Activated CD4-positive, alpha-beta memory T cell treated with anti-CD3 and anti-CD28 coated beads for 36 hours (primary cell): ENCODE results near the gene ACVR1. TPM values are rescaled to one million over a fixed set of nuclear protein-coding genes. Genes with fewer than 3 reads are reported as not detected.
A peak's percentile ranks its signal among the peaks of the same experiment; 100 is the strongest.

ENCODE experiments used
- CTCF ChIA-PET: fragments of 350-600 bp; sonication (Branson Sonifier 250); formaldehyde crosslinking; loops from one replicate; lab custom pipeline; 2021; ENCODE audit warnings: antibody characterized with exemption, inconsistent platforms; lab: Charles Lee
- POLR2A ChIA-PET: fragments of 350-600 bp; sonication (Branson Sonifier 250); formaldehyde crosslinking; loops from one replicate; lab custom pipeline; 2021; ENCODE audit warnings: antibody characterized with exemption; lab: Charles Lee
- DNase-seq: peaks from one replicate; pipeline ENCODE4 v3.0.0-alpha.2; 2020
- H3K27ac Mint-ChIP-seq: one replicate; pipeline ENCODE4 v1.8.0; 2021; ENCODE audit warnings: mixed read lengths
- H3K27me3 Mint-ChIP-seq: one replicate; pipeline ENCODE4 v1.8.0; 2021; ENCODE audit warnings: mixed read lengths
- H3K36me3 Mint-ChIP-seq: one replicate; pipeline ENCODE4 v1.8.0; 2021; ENCODE audit warnings: mixed read lengths
- H3K4me1 Mint-ChIP-seq: one replicate; pipeline ENCODE4 v1.8.0; 2021; ENCODE audit warnings: low read depth, mixed read lengths
- H3K4me3 Mint-ChIP-seq: one replicate; pipeline ENCODE4 v1.8.0; 2021; ENCODE audit warnings: mild to moderate bottlenecking, mixed read lengths
- H3K9me3 Mint-ChIP-seq: one replicate; pipeline ENCODE4 v1.8.0; 2021; ENCODE audit warnings: mixed read lengths
- intact Hi-C: fragments of 100-400 bp; cut with micrococcal nuclease; formaldehyde crosslinking; loops from one replicate; pipeline ENCODE4 v1.15.1; 2023
- total RNA-seq, 2 experiments: library from RNA; stranded (reverse); gene quantifications; one replicate each; pipeline ENCODE4 v1.2.3, GENCODE V29; 2021

The ACVR1 gene
- total RNA-seq, 2 experiments from 2014 or later: 24.8 to 25.0 TPM

- H3K4me3 Mint-ChIP-seq: no peak overlapping the region
- H3K27ac Mint-ChIP-seq: no peak overlapping the region
- no peak for DNase-seq
- ChIA-PET POLR2A (no interaction called here), CTCF (interaction anchor here (1.0 to 1.1 kb wide), 2 partner anchors 89 to 485 kb away, joined by 3 to 7 read pairs; no protein-coding TSS in a partner anchor)
- no peaks in the 10 kb centered on the region for H3K9me3 Mint-ChIP-seq
- intact Hi-C loops: loop anchor here (10.0 kb wide), 1 partner anchor 483 kb away; no protein-coding TSS in a partner anchor
- no peaks in the 10 kb centered on the region for H3K27me3 Mint-ChIP-seq
- H3K36me3 Mint-ChIP-seq: no peaks in the 10 kb centered on the region
- peaks cover 43% of the 10 kb centered on the region for H3K4me1 Mint-ChIP-seq
Observed at GRCh38 chr2:157787364-157787938, 88.7 kb downstream of the ACVR1 start.

GRCh38 chr2:157786663-157787363, 89.3 kb downstream of the ACVR1 start:
- peaks cover 49% of the 10 kb centered on the region for H3K4me1 Mint-ChIP-seq
- no peaks in the 10 kb centered on the region for H3K27me3 Mint-ChIP-seq
- no peak for DNase-seq
- CTCF ChIA-PET: interaction anchor here (1.0 to 1.1 kb wide), 2 partner anchors 90 to 484 kb away, joined by 3 to 7 read pairs; no protein-coding TSS in a partner anchor
- no peaks in the 10 kb centered on the region for H3K36me3 Mint-ChIP-seq
- H3K4me3 Mint-ChIP-seq: no peak overlapping the region
- no peak overlapping the region for H3K27ac Mint-ChIP-seq
- intact Hi-C loops: loop anchor here (10.0 kb wide), 1 partner anchor 482 kb away; no protein-coding TSS in a partner anchor
- POLR2A ChIA-PET: no interaction called here
- H3K9me3 Mint-ChIP-seq: no peaks in the 10 kb centered on the region

- no peak for DNase-seq
- CTCF ChIA-PET: no interaction called here
- H3K4me1 Mint-ChIP-seq: peaks cover 55% of the 10 kb centered on the region
- no peaks in the 10 kb centered on the region for H3K9me3 Mint-ChIP-seq
- H3K4me3 Mint-ChIP-seq: no peak overlapping the region
- no peaks in the 10 kb centered on the region for H3K27me3 Mint-ChIP-seq
- H3K36me3 Mint-ChIP-seq: no peaks in the 10 kb centered on the region
- POLR2A ChIA-PET: no interaction called here
- intact Hi-C loops: loop anchor here (10.0 kb wide), 1 partner anchor 481 kb away; no protein-coding TSS in a partner anchor
- H3K27ac Mint-ChIP-seq: no peak overlapping the region
Observed at GRCh38 chr2:157785866-157786662, 90.1 kb downstream of the ACVR1 start.

- CTCF ChIA-PET: interaction anchor here (1.0 to 1.2 kb wide), 3 partner anchors 9 to 221 kb away, joined by 3 read pairs; no protein-coding TSS in a partner anchor
- intact Hi-C loops: loop anchor here (10.0 kb wide), 1 partner anchor 480 kb away; no protein-coding TSS in a partner anchor
- Mint-ChIP-seq H3K36me3 (peaks cover 3% of the 10 kb centered on the region), H3K27ac (no peak overlapping the region), H3K4me1 (peaks cover 54% of the 10 kb centered on the region), H3K4me3 (no peak overlapping the region), H3K27me3 (no peaks in the 10 kb centered on the region), H3K9me3 (no peaks in the 10 kb centered on the region)
- POLR2A ChIA-PET: no interaction called here
- DNase-seq: no peak
Observed at GRCh38 chr2:157785200-157785599, 90.9 kb downstream of the ACVR1 start.

- H3K27me3 Mint-ChIP-seq: no peaks in the 10 kb centered on the region
- no peak overlapping the region for H3K4me3 Mint-ChIP-seq
- CTCF ChIA-PET: interaction anchor here (1.0 to 1.2 kb wide), 3 partner anchors 10 to 221 kb away, joined by 3 read pairs; no protein-coding TSS in a partner anchor
- no peaks in the 10 kb centered on the region for H3K9me3 Mint-ChIP-seq
- intact Hi-C loops: loop anchor here (10.0 kb wide), 1 partner anchor 480 kb away; no protein-coding TSS in a partner anchor
- DNase-seq: no peak
- POLR2A ChIA-PET: no interaction called here
- peaks cover 50% of the 10 kb centered on the region for H3K4me1 Mint-ChIP-seq
- peaks cover 6% of the 10 kb centered on the region for H3K36me3 Mint-ChIP-seq
- H3K27ac Mint-ChIP-seq: peak overlapping the region; percentile 61
Observed at GRCh38 chr2:157784823-157785175, 91.3 kb downstream of the ACVR1 start.

- peak overlapping the region; percentile 61 for H3K27ac Mint-ChIP-seq
- peak; percentile 26 for DNase-seq
- H3K4me3 Mint-ChIP-seq: no peak overlapping the region
- ChIA-PET CTCF (interaction anchor here (1.0 to 1.2 kb wide), 3 partner anchors 10 to 221 kb away, joined by 3 read pairs; no protein-coding TSS in a partner anchor), POLR2A (no interaction called here)
- intact Hi-C loops: loop anchor here (10.0 kb wide), 1 partner anchor 479 kb away; no protein-coding TSS in a partner anchor
- H3K36me3 Mint-ChIP-seq: peaks cover 11% of the 10 kb centered on the region
- peaks cover 45% of the 10 kb centered on the region for H3K4me1 Mint-ChIP-seq
- no peaks in the 10 kb centered on the region for H3K9me3 Mint-ChIP-seq
- no peaks in the 10 kb centered on the region for H3K27me3 Mint-ChIP-seq
Observed at GRCh38 chr2:157784169-157784822, 91.8 kb downstream of the ACVR1 start.

- intact Hi-C loops: loop anchor here (10.0 kb wide), 1 partner anchor 478 kb away; no protein-coding TSS in a partner anchor
- Mint-ChIP-seq H3K27me3 (no peaks in the 10 kb centered on the region), H3K36me3 (peaks cover 15% of the 10 kb centered on the region), H3K4me3 (no peak overlapping the region), H3K9me3 (no peaks in the 10 kb centered on the region), H3K4me1 (peaks cover 39% of the 10 kb centered on the region), H3K27ac (no peak overlapping the region)
- no peak for DNase-seq
- CTCF ChIA-PET: interaction anchor here (1.0 to 1.7 kb wide), 3 partner anchors 10 to 481 kb away, joined by 3 to 7 read pairs (median 4); no protein-coding TSS in a partner anchor
- POLR2A ChIA-PET: no interaction called here
Observed at GRCh38 chr2:157783245-157783644, 92.9 kb downstream of the ACVR1 start.

- Mint-ChIP-seq H3K9me3 (no peaks in the 10 kb centered on the region), H3K4me1 (peaks cover 36% of the 10 kb centered on the region), H3K27me3 (no peaks in the 10 kb centered on the region), H3K36me3 (peaks cover 19% of the 10 kb centered on the region), H3K4me3 (no peak overlapping the region), H3K27ac (peak overlapping the region; percentile 50)
- peak; percentile 33 for DNase-seq
- intact Hi-C loops: loop anchor here (1.0 to 10.0 kb wide), 3 partner anchors 94 to 477 kb away; partner anchors contain the start of gene ACVR1
- ChIA-PET POLR2A (no interaction called here), CTCF (interaction anchor here (0.6 to 2.8 kb wide), 8 partner anchors 11 to 929 kb away, joined by 3 to 10 read pairs (median 4); no protein-coding TSS in a partner anchor)
Observed at GRCh38 chr2:157782057-157782845, 93.9 kb downstream of the ACVR1 start.

- intact Hi-C loops: loop anchor here (10.0 kb wide), 1 partner anchor 475 kb away; no protein-coding TSS in a partner anchor
- ChIA-PET CTCF (interaction anchor here (0.6 to 2.8 kb wide), 9 partner anchors 13 to 482 kb away, joined by 3 to 10 read pairs (median 5); no protein-coding TSS in a partner anchor), POLR2A (no interaction called here)
- Mint-ChIP-seq H3K27me3 (no peaks in the 10 kb centered on the region), H3K36me3 (peaks cover 26% of the 10 kb centered on the region), H3K4me1 (peaks cover 33% of the 10 kb centered on the region), H3K9me3 (no peaks in the 10 kb centered on the region), H3K27ac (no peak overlapping the region), H3K4me3 (no peak overlapping the region)
- DNase-seq: no peak
Observed at GRCh38 chr2:157780211-157780610, 95.9 kb downstream of the ACVR1 start.

- POLR2A ChIA-PET: no interaction called here
- Mint-ChIP-seq H3K36me3 (peaks cover 27% of the 10 kb centered on the region), H3K27ac (no peak overlapping the region), H3K9me3 (no peaks in the 10 kb centered on the region), H3K4me3 (no peak overlapping the region), H3K27me3 (no peaks in the 10 kb centered on the region), H3K4me1 (peaks cover 31% of the 10 kb centered on the region)
- CTCF ChIA-PET: interaction anchor here (1.3 to 2.8 kb wide), 5 partner anchors 28 to 478 kb away, joined by 5 to 10 read pairs (median 5); no protein-coding TSS in a partner anchor
- no peak for DNase-seq
- intact Hi-C loops: loop anchor here (10.0 kb wide), 1 partner anchor 475 kb away; no protein-coding TSS in a partner anchor
Observed at GRCh38 chr2:157779794-157780193, 96.3 kb downstream of the ACVR1 start.
